Measurements from ENCODE around the gene ZNF682.
"Not testable (repeated sequence)": the region's sequence is repeated elsewhere in the genome, so short reads cannot be mapped to it uniquely, and the experiment has no call there.

The ZNF682 gene

GRCh38 chr19:19966862-19967261 lies 72.4 kb downstream of the ZNF682 start:
- no peak for DNase-seq

DNA sequence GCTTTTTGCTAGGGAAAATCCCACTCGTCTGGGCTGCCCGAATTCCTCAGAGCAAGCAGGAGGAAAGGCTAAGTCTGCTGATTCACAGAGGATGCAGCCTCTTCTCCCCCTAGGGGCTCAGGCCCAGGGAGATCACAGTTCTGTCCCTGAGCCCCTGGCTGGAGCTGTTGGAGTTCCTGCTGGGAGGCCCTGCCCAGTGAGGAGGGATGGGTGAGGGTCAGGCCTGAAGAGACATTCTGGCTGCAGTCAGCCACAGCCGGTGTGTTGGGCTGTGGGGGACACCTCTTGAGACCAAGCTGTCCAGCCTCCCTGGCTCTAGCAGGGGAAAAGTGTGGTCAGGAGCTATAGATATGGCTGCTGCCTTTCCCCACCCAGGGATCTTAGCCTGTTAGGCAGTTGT lies 73.2 kb downstream of the ZNF682 start:
- DNase-seq = not testable (repeated sequence)

- DNase-seq = no peak
These were observed 74.9 kb downstream of the ZNF682 start for GRCh38 chr19:19964416-19964815.

GRCh38 chr19:19959151-19959799 lies 80.0 kb downstream of the ZNF682 start:
- DNase-seq = peak in 1 of 2 experiments; percentile 44

- not testable (repeated sequence) for DNase-seq
These were observed 81.5 kb downstream of the ZNF682 start for GRCh38 chr19:19957766-19958165.

- no peak for DNase-seq
These were observed 82.8 kb downstream of the ZNF682 start for GRCh38 chr19:19956434-19957075.

GRCh38 chr19:19955208-19955607 lies 84.1 kb downstream of the ZNF682 start:
- no peak for DNase-seq

All from NCI-H1930 (cell line).